Ovary (tissue), 9 donors: Measurements from ENCODE around the gene MCOLN2. TPM values are rescaled to one million over a fixed set of nuclear protein-coding genes. Genes with fewer than 3 reads are reported as not detected.
"Not testable (repeated sequence)": the region's sequence is repeated elsewhere in the genome, so short reads cannot be mapped to it uniquely, and the experiment has no call there.

Experiments
- DNase-seq, 5 donors: peaks; one replicate each; pipeline ENCODE4 v3.0.0-alpha.2; 2019 to 2020
- H3K27ac ChIP-seq, 2 donors: fragments of 200-600 bp; one replicate each; pipeline versions ENCODE4 v1.5.1 to v1.8.0; 2019 to 2022
- H3K27me3 ChIP-seq: fragments of 200-600 bp; one replicate; pipeline ENCODE4 v1.8.0; 2022
- H3K36me3 ChIP-seq: fragments of 200-600 bp; sonication (generic); one replicate; pipeline ENCODE4 v1.5.1; 2019
- H3K4me1 ChIP-seq: one replicate; pipeline ENCODE4 v1.8.1; 2013; ENCODE audit warnings: mild to moderate bottlenecking, moderate library complexity; ENCODE audit not compliant: insufficient read depth
- H3K4me3 ChIP-seq: fragments of 200-600 bp; sonication (generic); one replicate; pipeline ENCODE4 v1.5.1; 2017
- H3K9me3 ChIP-seq, 2 donors: fragments of 200-600 bp in 1 of 2; sonication (generic) in 1 of 2; one replicate each; pipeline versions ENCODE4 v1.5.1 to v1.8.1; 2013 to 2019; ENCODE audit warnings: mild to moderate bottlenecking in 1 of 2, moderate library complexity in 1 of 2
- CTCF ChIP-seq, 3 donors: fragments of 450-650 bp in 2 of 3; fragments of 200-600 bp in 1 of 3; IDR thresholded peaks; one replicate each; pipeline versions ENCODE4 v1.5.1 to v1.8.0; 2016 to 2022; ENCODE audit warnings: antibody characterized with exemption in 3 of 3, mild to moderate bottlenecking in 1 of 3
- EP300 ChIP-seq: sonication (generic); formaldehyde crosslinking; IDR thresholded peaks from one replicate; pipeline ENCODE4 v1.6.1; 2017; ENCODE audit warnings: antibody characterized with exemption
- POLR2A ChIP-seq: fragments of 450-650 bp; IDR thresholded peaks from one replicate; pipeline ENCODE4 v1.6.1; 2017; ENCODE audit warnings: antibody characterized with exemption, mild to moderate bottlenecking, moderate library complexity
- WGBS, 3 donors: extraction: QIAGEN DNeasy Blood & Tissue Kit in 1 of 3; methylation state at CpG; one replicate each; pipeline versions ENCODE4 v1.1.5 to v1.1.7; 2013 to 2017; 5-methylcytosine and 5-hydroxymethylcytosine counted together
- intact Hi-C, 4 donors: fragments of 100-400 bp; cut with DNase I; formaldehyde crosslinking; loops; one replicate each; pipeline versions ENCODE4 v1.11.0 to v1.15.1; 2022 to 2023
- polyA plus RNA-seq, 2 donors: library from polyadenylated mRNA; stranded (reverse); fragments of 200-250 nt in 1 of 2; fragments of 350-450 nt in 1 of 2; fragmentation: Illumina TruSeq in 1 of 2; extraction: RNeasy Lipid Tissue Mini Kit (QIAGEN cat#74804) in 1 of 2; gene quantifications; one replicate each; pipeline ENCODE4 v1.2.3, GENCODE V29; 2013 to 2014
- total RNA-seq, 7 donors: library from RNA; depleted of rRNA in 2 of 7; stranded (reverse); fragments of >200 nt in 2 of 7; fragmentation: NEBNext Ultra II Directional in 3 of 7; extraction: Animal tissue kit (Norgen Biotek cat#: 25700) in 3 of 7; gene quantifications; one replicate each; pipeline versions ENCODE4 v1.1.0 to v1.2.4, GENCODE V29; 2016 to 2023
- donor health status: DM: no; HTN: no; CAD: no; lungs with moderate emphysema.
- donor health status: DM: no; HTN: no; CAD: no.
- donor health status: Bipolar disorder and iron deficiency.
- donor health status: DM: yes; HTN: yes; CAD: no.
- donor health status: DM: no; HTN: no; CAD: no.
- donor health status: DM: yes; HTN: yes; CAD: no.

Gene MCOLN2
- total and polyA plus RNA-seq, 9 donors: 0.15 to 3.3 (median 0.60) TPM

- no peaks in the 10 kb centered on the region for H3K36me3 ChIP-seq
- WGBS, 3 donors: 46 to 54% (median 46%) methylated on average over 3 of the region's 3 CpGs
- H3K27ac ChIP-seq: no peak overlapping the region
- intact Hi-C loops: no loop called here
- TF ChIP-seq EP300 (no peak), CTCF (IDR thresholded peaks at IDR 0.05) (no peak), POLR2A (no peak)
- H3K27me3 ChIP-seq: no peaks in the 10 kb centered on the region
- H3K4me3 ChIP-seq: no peak overlapping the region
- DNase-seq: no peak
- no peaks in the 10 kb centered on the region for H3K9me3 ChIP-seq
- H3K4me1 ChIP-seq: no peaks in the 10 kb centered on the region
These were observed 84.0 kb downstream of the MCOLN2 start for GRCh38 chr1:84912726-84913554.

GRCh38 chr1:84908746-84909464 lies 88.0 kb downstream of the MCOLN2 start:
- H3K27ac ChIP-seq: not testable (repeated sequence)

GRCh38 chr1:84907095-84907827 lies 89.7 kb downstream of the MCOLN2 start:
- intact Hi-C loops: no loop called here
- H3K27me3 ChIP-seq: no peaks in the 10 kb centered on the region
- 52 to 58% (median 54%) methylated on average over 6 of the region's 6 CpGs for WGBS, 3 donors
- H3K9me3 ChIP-seq: no peaks in the 10 kb centered on the region
- no peak overlapping the region for H3K4me3 ChIP-seq
- H3K4me1 ChIP-seq: no peaks in the 10 kb centered on the region
- no peaks in the 10 kb centered on the region for H3K36me3 ChIP-seq
- no peak for TF ChIP-seq EP300
- TF ChIP-seq CTCF (IDR thresholded peaks at IDR 0.05): no peak
- no peak for TF ChIP-seq POLR2A
- no peak overlapping the region for H3K27ac ChIP-seq
- DNase-seq: no peak

More at GRCh38 chr1:84908746-84909464, 88.0 kb downstream of the MCOLN2 start:
- H3K27me3 ChIP-seq, intact Hi-C loops, H3K4me1 ChIP-seq, H3K9me3 ChIP-seq, DNase-seq, H3K36me3 ChIP-seq, H3K4me3 ChIP-seq: not testable (repeated sequence)
- 81 to 82% (median 82%) methylated on average over 4 of the region's 4 CpGs for WGBS, 3 donors

- H3K27ac ChIP-seq, H3K4me3 ChIP-seq, DNase-seq, H3K9me3 ChIP-seq, H3K4me1 ChIP-seq, H3K27me3 ChIP-seq, H3K36me3 ChIP-seq, intact Hi-C loops: not testable (repeated sequence)
- 68 to 87% (median 71%) methylated on average over 7 of the region's 7 CpGs for WGBS, 3 donors
These were observed 94.2 kb downstream of the MCOLN2 start for GRCh38 chr1:84902727-84903126.

GRCh38 chr1:84899969-84900368 lies 96.9 kb downstream of the MCOLN2 start:
- WGBS, 3 donors: 7 to 22% (median 8%) methylated on average over 1 of the region's 1 CpG
- intact Hi-C loops: no loop called here

More at GRCh38 chr1:84899969-84900368, 96.9 kb downstream of the MCOLN2 start:
- H3K27me3 ChIP-seq: no peaks in the 10 kb centered on the region
- DNase-seq: no peak
- no peak overlapping the region for H3K4me3 ChIP-seq
- no peak overlapping the region for H3K27ac ChIP-seq
- no peaks in the 10 kb centered on the region for H3K4me1 ChIP-seq
- no peaks in the 10 kb centered on the region for H3K36me3 ChIP-seq
- no peaks in the 10 kb centered on the region for H3K9me3 ChIP-seq
- TF ChIP-seq POLR2A: no peak
- no peak for TF ChIP-seq CTCF (IDR thresholded peaks at IDR 0.05)
- TF ChIP-seq EP300: no peak
